HFFc6 (cell line): Measurements from ENCODE around the gene PRR23B. TPM values are rescaled to one million over a fixed set of nuclear protein-coding genes. Genes with fewer than 3 reads are reported as not detected.
"Not testable (repeated sequence)": the region's sequence is repeated elsewhere in the genome, so short reads cannot be mapped to it uniquely, and the experiment has no call there.

Source experiments
- DNase-seq: peaks from one replicate; pipeline ENCODE4 v3.0.0-alpha.2; 2018
- H3K27ac Mint-ChIP-seq: 2 replicates; pipeline ENCODE4 v1.8.0; 2020; ENCODE audit warnings: mild to moderate bottlenecking, mixed read lengths
- H3K27me3 Mint-ChIP-seq: 2 replicates; pipeline ENCODE4 v1.8.0; 2021; ENCODE audit warnings: mild to moderate bottlenecking, moderate library complexity, mixed read lengths; ENCODE audit not compliant: insufficient read depth
- H3K36me3 Mint-ChIP-seq: 2 replicates; pipeline ENCODE4 v1.8.0; 2021; ENCODE audit warnings: low read depth, mixed read lengths
- H3K4me1 Mint-ChIP-seq: 2 replicates; pipeline ENCODE4 v1.8.0; 2020; ENCODE audit warnings: low read depth, mixed read lengths
- H3K4me3 Mint-ChIP-seq: 2 replicates; pipeline ENCODE4 v1.8.0; 2020; ENCODE audit warnings: mild to moderate bottlenecking, moderate library complexity, mixed read lengths
- H3K9me3 Mint-ChIP-seq: 2 replicates; pipeline ENCODE4 v1.8.0; 2020; ENCODE audit warnings: mild to moderate bottlenecking, mixed read lengths
- CTCF ChIP-seq: fragments of 200-600 bp; sonication (generic); IDR thresholded peaks from 2 replicates; pipeline ENCODE4 v1.5.0; 2021; ENCODE audit warnings: antibody characterized with exemption, mild to moderate bottlenecking
- total RNA-seq, 6 experiments: library from RNA; stranded (reverse); fragmentation: NEBNext Ultra II Directional; extraction: Animal tissue kit (Norgen Biotek cat#: 25700); gene quantifications; 2 replicates in 1 of 6; 3 replicates in 5 of 6; pipeline ENCODE4 v1.2.3, GENCODE V29; 2021

Gene PRR23B
- total RNA-seq, 6 experiments from 2014 or later: not detected

- H3K27me3 Mint-ChIP-seq: no peaks in the 10 kb centered on the region; the same call in 1 of the 2 replicates
- no peak for DNase-seq
- no peak for TF ChIP-seq CTCF
- no peak overlapping the region for H3K27ac Mint-ChIP-seq
- H3K36me3 Mint-ChIP-seq: no peaks in the 10 kb centered on the region
- no peaks in the 10 kb centered on the region for H3K9me3 Mint-ChIP-seq
- no peaks in the 10 kb centered on the region for H3K4me1 Mint-ChIP-seq
- H3K4me3 Mint-ChIP-seq: no peak overlapping the region
These were observed 16.8 kb upstream of the PRR23B start for GRCh38 chr3:139037478-139037877.

- no peak for TF ChIP-seq CTCF
- Mint-ChIP-seq H3K27me3 (no peaks in the 10 kb centered on the region; the same call in 1 of the 2 replicates), H3K4me1 (no peaks in the 10 kb centered on the region), H3K36me3 (no peaks in the 10 kb centered on the region), H3K9me3 (no peaks in the 10 kb centered on the region; the same call in 1 of the 2 replicates), H3K27ac (no peak overlapping the region), H3K4me3 (no peak overlapping the region)
- DNase-seq: no peak
These were observed 11.7 kb upstream of the PRR23B start for GRCh38 chr3:139032326-139033002.

- DNase-seq, H3K4me3 Mint-ChIP-seq, H3K4me1 Mint-ChIP-seq, H3K27me3 Mint-ChIP-seq, H3K36me3 Mint-ChIP-seq, H3K9me3 Mint-ChIP-seq, H3K27ac Mint-ChIP-seq: not testable (repeated sequence)
These were observed 9.8 kb upstream of the PRR23B start for GRCh38 chr3:139030576-139030975.

GRCh38 chr3:139024968-139025367 is 4.2 kb upstream of the PRR23B start:
- H3K4me3 Mint-ChIP-seq: no peak overlapping the region
- H3K27me3 Mint-ChIP-seq: no peaks in the 10 kb centered on the region
- H3K4me1 Mint-ChIP-seq: no peaks in the 10 kb centered on the region
- no peak for DNase-seq
- no peak overlapping the region for H3K27ac Mint-ChIP-seq
- no peak for TF ChIP-seq CTCF
- no peaks in the 10 kb centered on the region for H3K9me3 Mint-ChIP-seq
- H3K36me3 Mint-ChIP-seq: no peaks in the 10 kb centered on the region

GRCh38 chr3:139020036-139020867 is 474 bp downstream of the PRR23B start:
- Mint-ChIP-seq H3K36me3 (no peaks in the 10 kb centered on the region), H3K4me1 (no peaks in the 10 kb centered on the region), H3K27ac (no peak overlapping the region), H3K27me3 (no peaks in the 10 kb centered on the region; the same call in 1 of the 2 replicates), H3K4me3 (no peak overlapping the region), H3K9me3 (peaks cover 8% of the 10 kb centered on the region)
- no peak for DNase-seq
- TF ChIP-seq CTCF: no peak
